ENCODE measurements around the gene GAB2. TPM values are rescaled to one million over a fixed set of nuclear protein-coding genes. Genes with fewer than 3 reads are reported as not detected.

GAB2 gene
- total RNA-seq, 4 donors from 2014 or later = 15.9 to 82.3 (median 21.1) TPM

- Histone ChIP-seq H3K4me1 (no peaks in the 10 kb centered on the region), H3K27ac (peak overlapping the region; percentile 23 to 43), H3K9me3 (no peaks in the 10 kb centered on the region), H3K36me3 (no peaks in the 10 kb centered on the region), H3K27me3 (no peaks in the 10 kb centered on the region), H3K4me3 (no peak overlapping the region)
- TF ChIP-seq POLR2A (IDR thresholded peaks at IDR 0.05) = no peak
- no peak for TF ChIP-seq CTCF (IDR thresholded peaks at IDR 0.05)
- no peak for DNase-seq
- intact Hi-C loops (cut with DNase I; ENCODE audit: low total_unique reads) = no loop called here
Observed at GRCh38 chr11:78432956-78433355, 15.3 kb upstream of the GAB2 start.

DNA sequence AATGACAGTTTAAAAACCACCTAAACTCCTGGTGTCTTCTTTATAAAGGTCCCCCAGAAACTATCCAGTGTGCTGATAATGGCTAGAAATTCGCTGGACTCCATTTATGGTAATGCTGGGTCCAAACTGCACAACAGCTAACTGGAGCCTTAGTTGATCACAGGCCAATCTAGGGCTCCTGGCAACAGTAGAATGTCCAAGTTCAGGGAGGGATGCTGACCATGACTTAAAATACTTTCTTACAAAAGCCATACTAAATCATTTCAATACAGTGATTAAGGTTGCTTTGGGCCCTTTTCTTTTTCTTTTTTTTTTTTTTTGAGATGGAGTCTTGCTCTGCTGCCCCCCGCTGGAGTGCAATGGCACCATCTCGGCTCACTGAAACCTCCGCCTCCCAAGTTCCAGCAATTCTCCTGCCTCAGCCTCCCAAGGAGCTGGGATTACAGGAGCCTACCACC lies 14.5 kb upstream of the GAB2 start:
- no peaks in the 10 kb centered on the region for H3K4me1 ChIP-seq
- H3K36me3 ChIP-seq = no peaks in the 10 kb centered on the region
- peak in 3 of 4 experiments; percentile 24 to 47 (median 33) for TF ChIP-seq CTCF (IDR thresholded peaks at IDR 0.05)
- TF ChIP-seq POLR2A (IDR thresholded peaks at IDR 0.05) = no peak
- H3K27me3 ChIP-seq = no peaks in the 10 kb centered on the region
- peak; percentile 47 to 55 for DNase-seq
- peak overlapping the region; percentile 23 to 43 for H3K27ac ChIP-seq
- no peaks in the 10 kb centered on the region for H3K9me3 ChIP-seq
- H3K4me3 ChIP-seq = no peak overlapping the region
- intact Hi-C loops (cut with DNase I; ENCODE audit: low total_unique reads) = no loop called here

DNA sequence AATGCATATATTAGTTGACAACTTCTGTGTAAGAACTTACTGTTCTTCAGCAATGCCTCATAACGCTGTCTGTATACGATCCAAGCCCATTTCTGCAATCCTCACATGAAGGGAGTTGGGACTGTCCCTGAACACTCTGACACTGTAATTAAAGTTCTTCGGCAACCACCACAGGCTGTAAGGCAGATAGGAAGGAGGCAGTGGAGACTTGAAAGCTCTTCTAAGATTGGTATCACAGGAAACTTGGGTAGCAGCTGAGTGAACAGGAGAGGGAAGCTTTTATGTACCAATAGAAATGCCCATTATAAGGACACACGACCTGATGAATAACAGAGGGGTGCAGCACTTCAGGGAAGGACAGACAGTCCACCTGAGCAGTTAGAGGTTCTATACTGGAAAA lies 12.0 kb upstream of the GAB2 start:
- H3K27ac ChIP-seq = no peak overlapping the region
- H3K4me3 ChIP-seq = no peak overlapping the region
- H3K4me1 ChIP-seq = peaks cover 0 to under 1% of the 10 kb centered on the region in 2 donors
- H3K9me3 ChIP-seq = no peaks in the 10 kb centered on the region
- no peaks in the 10 kb centered on the region for H3K27me3 ChIP-seq
- DNase-seq = no peak
- intact Hi-C loops (cut with DNase I; ENCODE audit: low total_unique reads) = loop anchor here (10.0 kb wide), 1 partner anchor 125 kb away; no protein-coding TSS in a partner anchor
- TF ChIP-seq POLR2A (IDR thresholded peaks at IDR 0.05) (no peak), CTCF (IDR thresholded peaks at IDR 0.05) (no peak)
- H3K36me3 ChIP-seq = no peaks in the 10 kb centered on the region

DNA sequence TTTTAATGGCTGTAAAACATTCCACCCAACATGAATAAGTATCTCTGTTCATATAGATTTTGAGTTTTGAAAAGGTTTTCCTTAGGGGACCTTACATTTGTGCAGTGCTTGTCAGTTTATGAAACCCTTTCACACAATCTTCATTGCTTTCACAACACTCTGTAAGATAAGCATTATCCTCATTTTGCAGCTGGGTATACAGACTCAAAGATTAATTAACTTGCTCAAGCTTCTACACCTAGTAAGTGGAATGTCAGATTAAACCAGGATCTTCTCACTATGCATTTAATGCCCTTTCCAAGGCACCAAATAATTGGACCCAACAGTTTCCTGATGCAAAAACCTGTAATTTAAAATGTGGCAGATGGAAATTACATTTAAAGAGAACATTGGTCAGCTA lies 11.6 kb upstream of the GAB2 start:
- no peak overlapping the region for H3K4me3 ChIP-seq
- H3K27ac ChIP-seq = no peak overlapping the region
- no peaks in the 10 kb centered on the region for H3K36me3 ChIP-seq
- intact Hi-C loops (cut with DNase I; ENCODE audit: low total_unique reads) = loop anchor here (10.0 kb wide), 1 partner anchor 126 kb away; no protein-coding TSS in a partner anchor
- DNase-seq = no peak
- no peaks in the 10 kb centered on the region for H3K9me3 ChIP-seq
- peaks cover 0 to 6% of the 10 kb centered on the region in 2 donors for H3K4me1 ChIP-seq
- H3K27me3 ChIP-seq = no peaks in the 10 kb centered on the region
- TF ChIP-seq CTCF (IDR thresholded peaks at IDR 0.05) = no peak
- TF ChIP-seq POLR2A (IDR thresholded peaks at IDR 0.05) = no peak

- peaks cover 0 to 7% of the 10 kb centered on the region in 2 donors for H3K4me1 ChIP-seq
- H3K27ac ChIP-seq = no peak overlapping the region
- no peaks in the 10 kb centered on the region for H3K9me3 ChIP-seq
- no peaks in the 10 kb centered on the region for H3K27me3 ChIP-seq
- H3K36me3 ChIP-seq = no peaks in the 10 kb centered on the region
- H3K4me3 ChIP-seq = no peak overlapping the region
- DNase-seq = no peak
- intact Hi-C loops (cut with DNase I; ENCODE audit: low total_unique reads) = loop anchor here (10.0 kb wide), 1 partner anchor 126 kb away; no protein-coding TSS in a partner anchor
- TF ChIP-seq POLR2A (IDR thresholded peaks at IDR 0.05) (no peak), CTCF (IDR thresholded peaks at IDR 0.05) (no peak)
Observed at GRCh38 chr11:78428773-78429172, 11.2 kb upstream of the GAB2 start.
